Measurements from ENCODE around the gene MOSPD2. TPM values are rescaled to one million over a fixed set of nuclear protein-coding genes. Genes with fewer than 3 reads are reported as not detected.

MOSPD2 gene
- total RNA-seq, 2 donors from 2014 or later: 4.3 to 9.6 TPM

DNA sequence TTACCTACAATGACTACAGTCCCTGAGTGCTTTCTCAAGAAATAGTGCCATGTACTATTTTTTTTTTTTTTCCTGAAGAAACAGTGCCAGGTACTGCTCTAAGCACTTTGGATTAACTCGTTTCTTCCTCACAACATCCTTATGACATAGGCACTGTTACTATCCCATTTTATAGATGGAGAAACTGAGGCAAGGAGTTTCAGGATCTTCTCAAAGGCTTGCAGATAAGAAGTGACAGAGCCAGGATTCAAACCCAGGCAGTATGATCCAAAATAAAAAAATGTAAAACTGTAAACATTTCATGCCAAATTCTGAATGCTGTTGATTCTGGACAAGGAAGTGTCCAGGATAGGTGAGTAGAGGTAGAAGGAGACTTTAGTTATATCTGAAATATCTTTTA lies 1.5 kb upstream of the MOSPD2 start:
- no peaks in the 10 kb centered on the region for H3K27me3 ChIP-seq
- TF ChIP-seq CTCF (IDR thresholded peaks at IDR 0.05): no peak
- H3K36me3 ChIP-seq: no peaks in the 10 kb centered on the region
- no peak for DNase-seq (ENCODE audit: low spot score)
- peaks cover 0 to 8% of the 10 kb centered on the region in 2 donors for H3K4me1 ChIP-seq
- H3K4me3 ChIP-seq: no peak overlapping the region
- H3K27ac ChIP-seq: no peak overlapping the region
- H3K9me3 ChIP-seq: peaks cover 0 to 8% of the 10 kb centered on the region in 2 donors

DNA sequence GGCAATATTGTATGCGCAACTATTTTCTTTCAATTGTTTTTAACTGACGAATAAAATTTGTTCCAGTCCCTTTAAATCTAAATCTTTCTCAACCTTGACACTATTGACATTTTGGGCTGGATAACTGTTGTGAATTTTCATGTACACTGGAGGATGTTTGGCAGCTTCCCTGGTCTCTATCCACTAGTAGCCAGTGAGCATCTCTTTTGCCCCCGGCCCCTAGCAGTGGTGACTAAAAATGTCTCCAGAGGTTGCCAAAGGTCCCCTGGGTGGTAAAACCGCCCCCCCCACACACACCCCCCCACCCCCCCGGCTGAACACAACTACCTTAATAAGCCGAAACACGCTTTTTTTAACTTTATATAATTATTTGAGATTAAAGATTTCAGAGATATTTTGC lies 866 bp upstream of the MOSPD2 start:
- H3K27ac ChIP-seq: no peak overlapping the region
- H3K27me3 ChIP-seq: no peaks in the 10 kb centered on the region
- peaks cover 0 to 8% of the 10 kb centered on the region in 2 donors for H3K4me1 ChIP-seq
- H3K9me3 ChIP-seq: peaks cover 0 to 2% of the 10 kb centered on the region in 2 donors
- H3K4me3 ChIP-seq: peak overlapping the region; percentile 59 to 67
- no peak for DNase-seq (ENCODE audit: low spot score)
- no peaks in the 10 kb centered on the region for H3K36me3 ChIP-seq
- no peak for TF ChIP-seq CTCF (IDR thresholded peaks at IDR 0.05)

DNA sequence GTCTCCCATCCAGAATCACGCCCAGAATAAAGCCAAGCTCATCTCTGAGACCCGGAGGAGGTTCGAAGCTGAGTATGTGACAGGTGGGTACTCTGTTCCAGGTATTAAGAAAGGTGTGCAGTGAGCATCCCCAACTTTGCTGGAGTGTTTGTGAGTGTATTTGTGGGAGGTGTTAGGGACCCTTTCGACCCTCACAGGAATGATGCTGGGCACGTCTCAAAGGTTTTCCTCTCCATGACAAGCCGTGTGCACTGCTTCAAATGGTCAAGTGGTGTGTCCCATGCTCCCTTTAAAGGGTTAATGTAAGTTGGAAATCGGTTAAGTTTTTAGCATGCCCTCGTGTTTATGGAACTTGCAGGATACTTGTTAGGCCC lies 442 bp downstream of the MOSPD2 start:
- no peak for DNase-seq (ENCODE audit: low spot score)

GRCh38 chrX:14875624-14876023 lies 2.4 kb downstream of the MOSPD2 start:
- Histone ChIP-seq H3K27me3 (no peaks in the 10 kb centered on the region), H3K4me1 (peaks cover 0 to 8% of the 10 kb centered on the region in 2 donors), H3K36me3 (no peaks in the 10 kb centered on the region), H3K27ac (no peak overlapping the region), H3K4me3 (no peak overlapping the region), H3K9me3 (no peaks in the 10 kb centered on the region)
- DNase-seq (ENCODE audit: low spot score): no peak
- no peak for TF ChIP-seq CTCF (IDR thresholded peaks at IDR 0.05)

More for the DNA sequence above, 442 bp downstream of the MOSPD2 start:
- TF ChIP-seq CTCF (IDR thresholded peaks at IDR 0.05): no peak
- H3K9me3 ChIP-seq: no peaks in the 10 kb centered on the region
- H3K4me3 ChIP-seq: peak overlapping the region; percentile 59 to 67
- H3K36me3 ChIP-seq: no peaks in the 10 kb centered on the region
- H3K27me3 ChIP-seq: no peaks in the 10 kb centered on the region
- H3K4me1 ChIP-seq: peaks cover 0 to 8% of the 10 kb centered on the region in 2 donors
- peak overlapping the region; percentile 68 to 80 for H3K27ac ChIP-seq

- H3K27ac ChIP-seq: no peak overlapping the region
- no peak for DNase-seq (ENCODE audit: low spot score)
- no peak overlapping the region for H3K4me3 ChIP-seq
- H3K4me1 ChIP-seq: no peaks in the 10 kb centered on the region
- no peaks in the 10 kb centered on the region for H3K36me3 ChIP-seq
- H3K27me3 ChIP-seq: no peaks in the 10 kb centered on the region
- no peaks in the 10 kb centered on the region for H3K9me3 ChIP-seq
- TF ChIP-seq CTCF (IDR thresholded peaks at IDR 0.05): no peak
These were observed 10.6 kb downstream of the MOSPD2 start for GRCh38 chrX:14883826-14884225.

- TF ChIP-seq CTCF (IDR thresholded peaks at IDR 0.05): no peak
- no peaks in the 10 kb centered on the region for H3K4me1 ChIP-seq
- H3K27ac ChIP-seq: no peak overlapping the region
- no peak for DNase-seq (ENCODE audit: low spot score)
- no peak overlapping the region for H3K4me3 ChIP-seq
- H3K27me3 ChIP-seq: no peaks in the 10 kb centered on the region
- H3K9me3 ChIP-seq: no peaks in the 10 kb centered on the region
- H3K36me3 ChIP-seq: no peaks in the 10 kb centered on the region
These were observed 11.5 kb downstream of the MOSPD2 start for GRCh38 chrX:14884714-14885113.
